T-helper 22 cell (primary cell): ENCODE results near the gene OR7G2.
"Not testable (repeated sequence)": the region's sequence is repeated elsewhere in the genome, so short reads cannot be mapped to it uniquely, and the experiment has no call there.

Source experiments
- DNase-seq: peaks from one replicate; pipeline ENCODE4 v3.0.0-alpha.2; 2020; ENCODE audit warnings: low read depth

The OR7G2 gene

GRCh38 chr19:9073806-9074205 is 33.5 kb downstream of the OR7G2 start:
- no peak for DNase-seq

- not testable (repeated sequence) for DNase-seq
These were observed 35.6 kb downstream of the OR7G2 start for GRCh38 chr19:9071720-9072119.

- no peak for DNase-seq
These were observed 37.2 kb downstream of the OR7G2 start for GRCh38 chr19:9070066-9070465.

DNA sequence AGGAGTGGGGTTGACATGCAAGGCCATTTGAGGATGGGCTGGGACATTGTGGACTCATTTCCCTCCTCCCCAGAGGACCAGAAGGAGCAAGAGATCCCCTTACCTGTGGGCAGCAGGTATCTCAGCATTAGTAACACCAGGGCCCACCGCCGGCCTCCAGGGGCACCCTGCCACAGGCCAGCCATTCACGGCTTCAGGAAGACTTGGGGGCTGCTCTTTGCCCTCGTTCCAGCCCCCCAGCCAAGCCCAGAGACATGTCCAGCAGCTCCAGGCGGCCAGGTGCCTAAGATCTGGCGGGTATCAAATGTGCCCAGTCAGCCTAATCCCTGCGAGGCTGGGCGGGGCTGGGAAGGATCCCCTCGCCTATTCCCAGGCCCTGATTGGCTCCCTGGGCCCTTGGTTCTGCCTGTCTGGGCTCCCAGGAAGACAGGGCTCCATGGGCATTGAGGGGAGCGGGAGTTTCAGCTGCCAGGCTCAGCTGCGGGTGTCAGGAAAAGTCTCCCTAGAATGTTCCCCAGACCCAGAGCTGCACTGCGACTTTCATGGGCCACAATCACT is 41.7 kb downstream of the OR7G2 start:
- no peak for DNase-seq

DNA sequence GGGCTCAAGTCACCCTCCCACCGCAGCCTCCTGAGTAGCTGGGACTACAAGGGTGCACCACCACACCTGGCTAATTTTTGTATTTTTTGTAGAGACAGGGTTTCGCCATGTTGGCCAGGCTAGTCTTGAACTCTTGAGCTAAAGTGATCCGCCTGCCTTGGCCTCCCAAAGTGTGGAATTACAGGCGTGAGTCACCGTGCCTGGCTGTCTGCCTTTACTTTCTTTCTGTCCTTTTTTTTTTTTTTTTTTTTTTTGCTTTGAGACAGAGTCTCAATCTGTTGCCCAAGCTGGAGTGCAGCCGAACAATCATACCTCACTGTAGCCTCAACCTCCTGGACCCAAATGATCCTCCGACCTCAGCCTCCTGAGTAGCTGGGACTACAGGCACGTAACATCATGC is 45.4 kb downstream of the OR7G2 start:
- DNase-seq = no peak

GRCh38 chr19:9060564-9061340 is 46.5 kb downstream of the OR7G2 start:
- no peak for DNase-seq

GRCh38 chr19:9058905-9059667 is 48.2 kb downstream of the OR7G2 start:
- no peak for DNase-seq

DNA sequence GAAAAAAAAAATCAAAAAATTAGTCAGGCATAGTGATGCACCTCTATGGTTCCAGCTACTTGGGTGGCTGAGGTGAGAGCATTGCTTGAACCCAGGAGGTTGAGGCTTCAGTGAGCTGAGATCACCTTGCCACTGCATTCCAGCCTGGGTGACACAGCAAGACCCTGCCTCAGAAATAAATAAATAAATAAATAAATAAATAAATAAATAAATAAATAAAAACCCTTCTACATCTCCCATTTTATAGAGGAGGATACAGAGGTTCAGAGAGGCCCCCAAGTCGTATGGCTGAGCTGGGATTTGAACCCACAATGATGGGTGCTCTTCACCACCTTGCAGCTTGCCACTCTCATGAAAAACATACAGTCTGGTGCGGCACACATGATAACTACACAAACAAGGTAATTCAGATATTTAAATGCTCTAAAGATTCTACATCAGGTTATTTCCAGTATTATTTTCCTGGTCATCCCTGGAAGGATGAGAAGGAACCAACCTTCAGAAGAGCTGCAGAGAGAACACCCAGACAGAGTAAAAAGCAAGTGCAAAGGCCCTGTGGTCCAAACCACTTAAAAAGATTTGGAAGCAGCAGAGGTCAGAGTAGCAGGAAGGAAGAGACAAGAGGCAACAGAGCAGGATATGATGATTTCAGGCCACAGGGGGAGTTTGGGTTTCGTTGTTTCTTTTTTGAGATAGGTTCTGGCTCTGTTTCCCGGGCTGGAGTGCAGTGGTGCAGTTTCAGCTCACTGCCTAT is 49.6 kb downstream of the OR7G2 start:
- no peak for DNase-seq

DNA sequence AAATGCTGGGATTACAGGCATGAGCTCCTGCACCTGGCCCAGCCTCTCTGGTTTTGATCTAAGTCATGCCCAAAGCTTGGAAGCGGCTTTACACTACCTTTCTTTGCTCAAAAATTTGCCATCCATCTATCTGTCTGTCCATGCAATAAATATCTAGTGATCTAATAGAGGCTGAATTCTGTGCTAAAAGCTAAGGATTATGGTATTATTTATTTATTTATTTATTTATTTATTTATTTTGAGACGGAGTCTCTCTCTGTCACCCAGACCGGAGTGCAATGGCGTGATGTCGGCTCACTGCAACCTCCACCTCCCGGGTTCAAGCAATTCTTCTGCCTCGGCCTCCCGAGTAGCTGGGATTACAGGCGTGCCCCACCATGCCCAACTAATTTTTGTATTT is 51.1 kb downstream of the OR7G2 start:
- not testable (repeated sequence) for DNase-seq

GRCh38 chr19:9054765-9055164 is 52.5 kb downstream of the OR7G2 start:
- no peak for DNase-seq

GRCh38 chr19:9054207-9054606 is 53.1 kb downstream of the OR7G2 start:
- no peak for DNase-seq

GRCh38 chr19:9053674-9054073 is 53.6 kb downstream of the OR7G2 start:
- not testable (repeated sequence) for DNase-seq

GRCh38 chr19:9052894-9053293 is 54.4 kb downstream of the OR7G2 start:
- DNase-seq = no peak
